Thyroid gland (tissue), 4 donors: ENCODE data around the gene NKD1. TPM values are rescaled to one million over a fixed set of nuclear protein-coding genes. Genes with fewer than 3 reads are reported as not detected.

Experiments used
- DNase-seq, 2 donors: peaks; one replicate each; pipeline ENCODE4 v3.0.0-alpha.2; 2019
- H3K27ac ChIP-seq, 3 donors: fragments of 200-600 bp; sonication (generic); 1 replicate in 2 of 3; 2 replicates in 1 of 3; pipeline ENCODE4 v1.5.1; 2016 to 2019; ENCODE audit warnings: mild to moderate bottlenecking in 1 of 3, moderate library complexity in 1 of 3
- H3K27me3 ChIP-seq: fragments of 200-600 bp; sonication (generic); one replicate; pipeline ENCODE4 v1.5.1; 2019
- H3K36me3 ChIP-seq, 2 donors: fragments of 200-600 bp; sonication (generic); one replicate each; pipeline ENCODE4 v1.5.1; 2016 to 2019
- H3K4me1 ChIP-seq, 2 donors: fragments of 200-600 bp; sonication (generic); one replicate each; pipeline ENCODE4 v1.5.1; 2017 to 2019
- H3K4me3 ChIP-seq, 3 donors: fragments of 200-600 bp; sonication (generic); replicated peaks in 1 of 3; 1 replicate in 2 of 3; 2 replicates in 1 of 3; pipeline ENCODE4 v1.5.1; 2016; ENCODE audit warnings: mild to moderate bottlenecking in 1 of 3
- H3K9me3 ChIP-seq: fragments of 200-600 bp; sonication (generic); one replicate; pipeline ENCODE4 v1.5.1; 2017
- POLR2A ChIP-seq, 2 donors: fragments of 450-650 bp; IDR thresholded peaks; one replicate each; pipeline ENCODE4 v1.6.1; 2017; ENCODE audit warnings: antibody characterized with exemption in 2 of 2, mild to moderate bottlenecking in 2 of 2, moderate library complexity in 1 of 2
- WGBS, 2 donors: methylation state at CpG; one replicate each; pipeline ENCODE4 v1.1.5; 2017; 5-methylcytosine and 5-hydroxymethylcytosine counted together
- intact Hi-C: fragments of 100-400 bp; cut with DNase I; formaldehyde crosslinking; loops from one replicate; pipeline ENCODE4 v1.15.1; 2023
- total RNA-seq, 4 donors: library from RNA; depleted of rRNA; stranded (reverse); fragments of >200 nt; gene quantifications; one replicate each; pipeline ENCODE4 v1.2.3, GENCODE V29; 2016
- TF ChIP-seq, protein P1 (sequence below), 6 experiments: fragments of 200-600 bp in 3 of 6; fragments of 450-650 bp in 3 of 6; sonication (generic) in 3 of 6; IDR thresholded peaks; one replicate each; pipeline ENCODE4 v1.5.1; 2016 to 2019; ENCODE audit warnings: antibody characterized with exemption in 6 of 6, mild to moderate bottlenecking in 2 of 6, inconsistent platforms in 1 of 6, moderate library complexity in 1 of 6

NKD1 gene, protein sequence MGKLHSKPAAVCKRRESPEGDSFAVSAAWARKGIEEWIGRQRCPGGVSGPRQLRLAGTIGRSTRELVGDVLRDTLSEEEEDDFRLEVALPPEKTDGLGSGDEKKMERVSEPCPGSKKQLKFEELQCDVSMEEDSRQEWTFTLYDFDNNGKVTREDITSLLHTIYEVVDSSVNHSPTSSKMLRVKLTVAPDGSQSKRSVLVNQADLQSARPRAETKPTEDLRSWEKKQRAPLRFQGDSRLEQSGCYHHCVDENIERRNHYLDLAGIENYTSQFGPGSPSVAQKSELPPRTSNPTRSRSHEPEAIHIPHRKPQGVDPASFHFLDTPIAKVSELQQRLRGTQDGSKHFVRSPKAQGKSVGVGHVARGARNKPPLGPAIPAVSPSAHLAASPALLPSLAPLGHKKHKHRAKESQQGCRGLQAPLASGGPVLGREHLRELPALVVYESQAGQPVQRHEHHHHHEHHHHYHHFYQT
- total RNA-seq: 10 to 100 TPM in 1 of 4 donors, 1 to 10 TPM in 1, under 1 TPM in 2; 0.63 to 13.8 (median 1.1) TPM

DNA sequence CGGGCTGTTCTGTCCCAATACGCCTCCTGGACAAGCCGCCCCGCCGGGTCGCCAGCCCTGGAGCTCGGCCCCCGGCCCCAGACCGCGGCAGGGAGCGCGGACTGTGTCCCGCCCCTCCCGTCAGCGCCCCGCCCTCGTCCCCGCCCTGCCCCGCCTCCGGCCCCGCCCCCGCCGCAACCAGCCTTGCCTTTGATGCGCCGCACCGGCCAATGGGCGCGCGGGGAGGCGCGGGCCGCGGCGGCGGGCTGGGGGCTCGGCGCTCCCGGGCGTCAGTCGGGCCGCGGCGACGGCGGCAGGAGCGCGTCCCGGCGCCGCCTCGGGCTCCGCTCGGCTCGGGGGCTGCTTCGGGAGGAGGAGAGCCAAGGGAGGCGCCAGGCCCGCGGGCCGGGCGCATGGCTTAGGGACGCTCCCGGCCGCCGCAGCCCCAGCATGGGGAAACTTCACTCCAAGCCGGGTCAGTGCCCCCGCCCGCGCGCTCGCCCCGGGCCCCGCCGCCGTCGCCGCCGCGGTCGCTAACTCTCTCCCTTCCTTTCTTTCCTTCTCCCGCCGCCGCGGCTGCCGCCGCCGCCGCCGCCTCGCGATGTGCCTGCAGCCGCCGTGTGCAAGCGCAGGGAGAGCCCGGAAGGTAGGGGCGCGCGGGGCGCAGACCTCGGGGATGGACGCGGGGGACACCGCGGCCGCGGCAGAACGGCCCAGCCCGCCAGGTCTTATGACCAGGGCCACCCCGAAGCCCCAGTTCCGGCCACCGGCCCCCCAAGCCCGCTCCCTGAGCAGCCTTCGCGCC lies at the start of gene NKD1:
NKD1 (plus strand) TSS at position 272 of the 784 bp plus-strand sequence; CDS start at position 430, 158 bp downstream.
- 1% methylated on average over 14 to 35 of the region's 113 CpGs for WGBS, 2 donors
- TF ChIP-seq, protein P1, sequence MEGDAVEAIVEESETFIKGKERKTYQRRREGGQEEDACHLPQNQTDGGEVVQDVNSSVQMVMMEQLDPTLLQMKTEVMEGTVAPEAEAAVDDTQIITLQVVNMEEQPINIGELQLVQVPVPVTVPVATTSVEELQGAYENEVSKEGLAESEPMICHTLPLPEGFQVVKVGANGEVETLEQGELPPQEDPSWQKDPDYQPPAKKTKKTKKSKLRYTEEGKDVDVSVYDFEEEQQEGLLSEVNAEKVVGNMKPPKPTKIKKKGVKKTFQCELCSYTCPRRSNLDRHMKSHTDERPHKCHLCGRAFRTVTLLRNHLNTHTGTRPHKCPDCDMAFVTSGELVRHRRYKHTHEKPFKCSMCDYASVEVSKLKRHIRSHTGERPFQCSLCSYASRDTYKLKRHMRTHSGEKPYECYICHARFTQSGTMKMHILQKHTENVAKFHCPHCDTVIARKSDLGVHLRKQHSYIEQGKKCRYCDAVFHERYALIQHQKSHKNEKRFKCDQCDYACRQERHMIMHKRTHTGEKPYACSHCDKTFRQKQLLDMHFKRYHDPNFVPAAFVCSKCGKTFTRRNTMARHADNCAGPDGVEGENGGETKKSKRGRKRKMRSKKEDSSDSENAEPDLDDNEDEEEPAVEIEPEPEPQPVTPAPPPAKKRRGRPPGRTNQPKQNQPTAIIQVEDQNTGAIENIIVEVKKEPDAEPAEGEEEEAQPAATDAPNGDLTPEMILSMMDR (IDR thresholded peaks at IDR 0.05): no peak
- TF ChIP-seq POLR2A (IDR thresholded peaks at IDR 0.05): peak in 1 of 2 donors; percentile 67
- peak; percentile 59 to 61 for DNase-seq
- Histone ChIP-seq H3K4me1 (peaks cover 3 to 13% of the 10 kb centered on the region in 2 donors), H3K36me3 (no peaks in the 10 kb centered on the region), H3K27me3 (no peaks in the 10 kb centered on the region), H3K4me3 (peak within 1 kb of the TSS; percentile 28 to 66 (median 28)), H3K27ac (no peak within 1 kb of the TSS), H3K9me3 (no peaks in the 10 kb centered on the region)
- intact Hi-C loops: no loop called here

DNA sequence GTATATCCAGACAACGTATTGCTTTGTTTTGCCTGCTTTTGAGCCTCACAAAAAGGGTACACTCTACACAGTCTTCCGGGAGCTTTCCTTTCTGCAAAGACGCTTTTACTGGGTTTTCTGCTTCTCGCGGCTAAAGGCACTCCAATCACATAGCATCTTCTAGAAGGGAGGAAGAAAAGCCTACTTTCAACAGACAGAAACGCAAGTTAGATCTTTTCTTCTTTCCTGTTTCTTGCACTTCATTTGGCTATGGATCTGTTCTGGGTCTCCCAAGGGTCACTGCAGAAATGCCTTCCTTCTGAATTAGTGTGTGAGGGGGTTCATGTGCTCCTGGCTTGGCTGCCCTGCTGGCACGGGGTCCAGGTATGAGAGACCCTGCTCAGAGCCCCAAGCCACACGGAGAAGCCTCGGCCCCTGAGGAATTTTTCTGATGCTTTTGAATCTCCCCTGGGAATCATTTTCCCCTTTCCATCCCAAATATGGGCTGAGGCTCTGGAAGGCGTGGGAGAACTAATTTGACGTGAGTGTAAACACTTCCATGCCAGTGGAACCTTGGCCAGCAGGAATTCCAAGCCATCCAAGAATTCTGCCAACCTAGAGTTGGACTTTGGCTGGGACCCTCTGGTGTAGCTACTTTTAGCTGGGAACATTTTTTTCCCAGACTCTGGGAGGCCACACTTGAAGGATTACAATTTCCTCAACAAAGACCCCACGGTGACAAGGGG lies 49.6 kb upstream of the NKD1 start:
- no peak for DNase-seq
- Histone ChIP-seq H3K9me3 (no peaks in the 10 kb centered on the region), H3K27ac (no peak overlapping the region), H3K4me3 (no peak overlapping the region), H3K4me1 (no peaks in the 10 kb centered on the region), H3K27me3 (no peaks in the 10 kb centered on the region), H3K36me3 (no peaks in the 10 kb centered on the region)
- intact Hi-C loops: no loop called here
- WGBS, 2 donors: 59 to 64% methylated on average over 12 of the region's 12 CpGs
- no peak for TF ChIP-seq POLR2A (IDR thresholded peaks at IDR 0.05)
- TF ChIP-seq, protein P1 (IDR thresholded peaks at IDR 0.05): no peak

DNA sequence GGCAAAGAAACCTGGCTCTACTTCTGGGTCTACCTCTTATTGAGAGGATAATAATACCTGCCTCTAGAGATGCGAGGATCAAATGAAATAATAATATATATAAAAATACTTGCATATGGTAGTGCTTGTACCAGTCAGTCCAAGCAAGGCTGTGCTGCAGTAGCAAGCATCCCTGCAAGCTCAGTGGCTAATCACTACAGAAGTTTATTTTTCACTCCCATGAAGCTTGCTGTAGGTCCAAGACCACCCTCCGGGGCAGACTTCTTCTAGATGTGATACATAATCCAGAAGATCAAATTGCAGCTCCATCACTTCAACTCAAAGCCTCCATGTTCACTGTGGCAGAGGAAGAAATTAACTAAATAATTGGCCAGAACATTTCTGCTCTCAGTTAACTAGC lies 48.9 kb upstream of the NKD1 start:
- no peaks in the 10 kb centered on the region for H3K9me3 ChIP-seq
- TF ChIP-seq, protein P1 (IDR thresholded peaks at IDR 0.05): no peak
- no peak for TF ChIP-seq POLR2A (IDR thresholded peaks at IDR 0.05)
- intact Hi-C loops: no loop called here
- no peaks in the 10 kb centered on the region for H3K36me3 ChIP-seq
- no peak overlapping the region for H3K4me3 ChIP-seq
- DNase-seq: no peak
- 62 to 91% methylated on average over 2 of the region's 2 CpGs for WGBS, 2 donors
- H3K4me1 ChIP-seq: no peaks in the 10 kb centered on the region
- no peaks in the 10 kb centered on the region for H3K27me3 ChIP-seq
- no peak overlapping the region for H3K27ac ChIP-seq

DNA sequence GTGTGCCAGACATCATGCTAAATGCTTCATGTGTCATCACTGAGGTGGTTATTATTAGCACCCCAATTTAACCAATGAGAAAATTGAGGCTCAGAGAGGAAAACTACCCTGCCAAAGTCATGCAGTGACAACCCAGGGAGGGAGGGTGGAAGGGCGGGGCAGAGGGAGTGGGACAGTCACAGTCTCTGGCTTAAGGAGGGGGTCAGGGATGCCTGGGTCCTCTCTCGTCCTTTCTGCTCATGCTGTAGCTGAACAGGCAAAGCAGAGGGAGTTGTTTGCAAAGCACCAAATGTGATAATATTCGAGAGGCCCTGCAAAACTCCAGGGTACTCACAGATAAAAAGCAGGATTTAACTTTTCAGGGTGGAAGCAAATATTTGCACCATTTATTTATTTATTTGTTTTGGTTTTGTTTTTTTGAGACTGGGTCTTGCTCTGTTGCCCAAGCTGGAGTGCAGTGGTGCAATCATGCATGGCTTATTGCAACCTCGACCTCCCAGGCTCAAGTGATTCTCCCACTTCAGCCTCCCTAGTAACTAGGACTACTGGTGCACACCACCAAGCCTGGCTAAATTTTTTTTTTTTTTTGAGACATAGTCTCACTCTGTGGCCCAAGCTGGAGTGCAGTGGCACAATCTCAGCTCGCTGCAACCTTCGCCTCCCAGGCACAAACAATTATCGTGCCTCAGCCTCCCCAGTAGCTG lies 47.9 kb upstream of the NKD1 start:
- WGBS, 2 donors: 79 to 81% methylated on average over 7 of the region's 7 CpGs
- Histone ChIP-seq H3K27ac (no peak overlapping the region), H3K27me3 (no peaks in the 10 kb centered on the region), H3K4me1 (no peaks in the 10 kb centered on the region), H3K9me3 (no peaks in the 10 kb centered on the region), H3K4me3 (no peak overlapping the region), H3K36me3 (no peaks in the 10 kb centered on the region)
- intact Hi-C loops: no loop called here
- DNase-seq: no peak
- TF ChIP-seq, protein P1 (IDR thresholded peaks at IDR 0.05): no peak
- no peak for TF ChIP-seq POLR2A (IDR thresholded peaks at IDR 0.05)
